ENCODE results near the gene LAMTOR2. TPM values are rescaled to one million over a fixed set of nuclear protein-coding genes. Genes with fewer than 3 reads are reported as not detected.
"Not testable (repeated sequence)": the region's sequence is repeated elsewhere in the genome, so short reads cannot be mapped to it uniquely, and the experiment has no call there.

The LAMTOR2 gene
- total RNA-seq, 1 donor from 2014 or later: 61.0 TPM

DNA sequence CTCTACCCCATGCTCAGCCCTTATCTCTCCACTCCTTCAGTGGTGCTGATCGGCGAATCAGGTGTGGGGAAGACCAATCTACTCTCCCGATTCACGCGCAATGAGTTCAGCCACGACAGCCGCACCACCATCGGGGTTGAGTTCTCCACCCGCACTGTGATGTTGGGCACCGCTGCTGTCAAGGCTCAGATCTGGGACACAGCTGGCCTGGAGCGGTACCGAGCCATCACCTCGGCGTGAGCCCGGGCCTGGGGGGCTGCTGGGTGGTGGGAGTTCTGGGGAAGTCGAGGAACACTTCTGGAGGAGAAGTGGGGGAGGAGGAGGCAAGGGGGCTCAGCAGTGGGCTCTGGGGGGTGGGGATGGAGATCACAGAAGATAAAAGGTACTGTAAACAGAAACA is 11.3 kb downstream of the LAMTOR2 start:
- no peak overlapping the region for H3K4me3 Mint-ChIP-seq (ENCODE audit: low read depth)
- no peaks in the 10 kb centered on the region for H3K9me3 Mint-ChIP-seq (ENCODE audit: low read depth)
- peak overlapping the region; percentile 16 for H3K27ac Mint-ChIP-seq
- no peaks in the 10 kb centered on the region for H3K27me3 Mint-ChIP-seq
- peaks cover 22% of the 10 kb centered on the region for H3K4me1 Mint-ChIP-seq (ENCODE audit: low read depth)
- DNase-seq (ENCODE audit: low spot score, unreplicated experiment): no peak
- TF ChIP-seq, protein P1, sequence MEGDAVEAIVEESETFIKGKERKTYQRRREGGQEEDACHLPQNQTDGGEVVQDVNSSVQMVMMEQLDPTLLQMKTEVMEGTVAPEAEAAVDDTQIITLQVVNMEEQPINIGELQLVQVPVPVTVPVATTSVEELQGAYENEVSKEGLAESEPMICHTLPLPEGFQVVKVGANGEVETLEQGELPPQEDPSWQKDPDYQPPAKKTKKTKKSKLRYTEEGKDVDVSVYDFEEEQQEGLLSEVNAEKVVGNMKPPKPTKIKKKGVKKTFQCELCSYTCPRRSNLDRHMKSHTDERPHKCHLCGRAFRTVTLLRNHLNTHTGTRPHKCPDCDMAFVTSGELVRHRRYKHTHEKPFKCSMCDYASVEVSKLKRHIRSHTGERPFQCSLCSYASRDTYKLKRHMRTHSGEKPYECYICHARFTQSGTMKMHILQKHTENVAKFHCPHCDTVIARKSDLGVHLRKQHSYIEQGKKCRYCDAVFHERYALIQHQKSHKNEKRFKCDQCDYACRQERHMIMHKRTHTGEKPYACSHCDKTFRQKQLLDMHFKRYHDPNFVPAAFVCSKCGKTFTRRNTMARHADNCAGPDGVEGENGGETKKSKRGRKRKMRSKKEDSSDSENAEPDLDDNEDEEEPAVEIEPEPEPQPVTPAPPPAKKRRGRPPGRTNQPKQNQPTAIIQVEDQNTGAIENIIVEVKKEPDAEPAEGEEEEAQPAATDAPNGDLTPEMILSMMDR (IDR thresholded peaks at IDR 0.05; ENCODE audit: unreplicated experiment): no peak
- peaks cover 6% of the 10 kb centered on the region for H3K36me3 Mint-ChIP-seq (ENCODE audit: insufficient read depth)

DNA sequence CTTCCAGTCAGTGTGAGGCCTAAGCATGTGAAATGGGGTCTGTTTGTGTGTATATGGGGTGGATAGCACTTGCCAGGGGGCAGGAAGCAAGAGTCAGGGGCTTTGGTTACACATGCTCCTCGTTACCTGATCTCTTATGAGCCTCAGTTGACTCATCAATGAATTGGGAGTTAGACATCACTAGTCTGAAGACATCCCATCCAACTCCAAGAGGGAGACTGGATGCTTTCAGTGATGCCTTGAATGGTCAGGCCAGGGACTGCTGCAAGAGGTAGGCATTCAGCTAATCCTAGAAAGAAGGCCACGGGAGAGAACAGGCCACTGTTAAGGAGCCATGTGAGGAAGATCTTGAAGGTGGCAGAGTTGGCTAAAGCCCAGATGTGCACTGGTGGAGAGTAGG is 12.7 kb downstream of the LAMTOR2 start:
- no peak overlapping the region for H3K4me3 Mint-ChIP-seq (ENCODE audit: low read depth)
- no peaks in the 10 kb centered on the region for H3K9me3 Mint-ChIP-seq (ENCODE audit: low read depth)
- H3K4me1 Mint-ChIP-seq (ENCODE audit: low read depth): peaks cover 8% of the 10 kb centered on the region
- no peak for DNase-seq (ENCODE audit: low spot score, unreplicated experiment)
- TF ChIP-seq, protein P1 (IDR thresholded peaks at IDR 0.05; ENCODE audit: unreplicated experiment): no peak
- H3K27ac Mint-ChIP-seq: no peak overlapping the region
- no peaks in the 10 kb centered on the region for H3K27me3 Mint-ChIP-seq
- peaks cover 7% of the 10 kb centered on the region for H3K36me3 Mint-ChIP-seq (ENCODE audit: insufficient read depth)

DNA sequence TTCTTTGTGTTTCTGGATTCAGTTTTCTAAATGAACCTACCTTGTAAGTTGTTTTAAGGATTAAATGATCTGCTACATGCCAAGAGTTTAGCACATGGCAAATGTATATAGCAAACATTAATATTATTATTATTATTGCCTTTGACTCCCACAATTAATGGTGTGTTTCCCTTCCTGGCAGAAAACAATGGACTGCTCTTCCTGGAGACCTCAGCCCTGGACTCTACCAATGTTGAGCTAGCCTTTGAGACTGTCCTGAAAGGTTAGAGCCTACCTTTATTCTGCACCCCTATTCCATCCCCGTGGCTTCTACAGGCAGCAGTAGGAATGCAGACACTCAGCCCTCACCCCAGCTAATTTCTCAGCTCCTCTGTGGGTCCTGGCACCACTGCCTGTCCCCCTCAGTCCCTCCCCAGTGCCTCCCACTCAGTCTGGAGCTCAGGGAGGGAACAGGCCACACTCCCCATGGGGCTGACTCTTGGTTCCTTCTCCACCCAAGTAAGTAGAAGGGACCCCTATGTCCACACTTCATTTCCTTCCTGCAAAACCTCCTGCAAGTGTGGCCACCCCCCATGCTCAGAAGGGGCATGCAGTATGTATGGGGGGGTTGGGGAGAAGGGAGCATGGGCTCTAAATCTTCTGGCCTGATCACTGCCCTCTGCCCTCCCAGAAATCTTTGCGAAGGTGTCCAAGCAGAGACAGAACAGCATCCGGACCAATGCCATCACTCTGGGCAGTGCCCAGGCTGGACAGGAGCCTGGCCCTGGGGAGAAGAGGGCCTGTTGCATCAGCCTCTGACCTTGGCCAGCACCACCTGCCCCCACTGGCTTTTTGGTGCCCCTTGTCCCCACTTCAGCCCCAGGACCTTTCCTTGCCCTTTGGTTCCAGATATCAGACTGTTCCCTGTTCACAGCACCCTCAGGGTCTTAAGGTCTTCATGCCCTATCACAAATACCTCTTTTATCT is 15.2 kb downstream of the LAMTOR2 start:
- H3K4me1 Mint-ChIP-seq (ENCODE audit: low read depth): peaks cover 16% of the 10 kb centered on the region
- H3K27me3 Mint-ChIP-seq: no peaks in the 10 kb centered on the region
- no peak overlapping the region for H3K4me3 Mint-ChIP-seq (ENCODE audit: low read depth)
- TF ChIP-seq, protein P1 (IDR thresholded peaks at IDR 0.05; ENCODE audit: unreplicated experiment): no peak
- H3K36me3 Mint-ChIP-seq (ENCODE audit: insufficient read depth): peaks cover 9% of the 10 kb centered on the region
- H3K27ac Mint-ChIP-seq: peak overlapping the region; percentile 56
- DNase-seq (ENCODE audit: low spot score, unreplicated experiment): no peak
- H3K9me3 Mint-ChIP-seq (ENCODE audit: low read depth): no peaks in the 10 kb centered on the region

DNA sequence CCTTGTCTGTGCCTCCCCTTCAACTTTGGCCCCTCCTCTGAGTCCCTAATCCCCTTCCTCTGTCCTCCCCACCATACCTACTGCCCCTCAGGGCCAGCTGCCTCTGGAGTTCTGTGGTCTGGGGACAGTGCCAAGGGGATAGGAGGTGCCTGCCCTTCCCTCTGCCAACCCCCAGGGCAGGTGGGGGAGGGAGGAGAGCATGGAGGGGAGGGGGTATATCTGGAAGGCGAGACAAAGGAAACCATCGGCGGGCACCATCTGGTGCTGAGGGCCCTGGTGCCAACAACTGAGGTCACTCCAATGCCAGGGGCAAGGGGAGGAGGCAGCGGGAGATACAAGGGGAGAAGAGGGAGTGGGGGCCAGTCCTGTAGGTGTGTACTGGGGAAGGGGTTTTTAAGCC is 16.0 kb downstream of the LAMTOR2 start:
- DNase-seq (ENCODE audit: low spot score, unreplicated experiment): no peak
- TF ChIP-seq, protein P1 (IDR thresholded peaks at IDR 0.05; ENCODE audit: unreplicated experiment): no peak
- peaks cover 14% of the 10 kb centered on the region for H3K36me3 Mint-ChIP-seq (ENCODE audit: insufficient read depth)
- H3K4me3 Mint-ChIP-seq (ENCODE audit: low read depth): no peak overlapping the region
- H3K27ac Mint-ChIP-seq: peak overlapping the region; percentile 56
- H3K4me1 Mint-ChIP-seq (ENCODE audit: low read depth): peaks cover 19% of the 10 kb centered on the region
- H3K9me3 Mint-ChIP-seq (ENCODE audit: low read depth): no peaks in the 10 kb centered on the region
- no peaks in the 10 kb centered on the region for H3K27me3 Mint-ChIP-seq

DNA sequence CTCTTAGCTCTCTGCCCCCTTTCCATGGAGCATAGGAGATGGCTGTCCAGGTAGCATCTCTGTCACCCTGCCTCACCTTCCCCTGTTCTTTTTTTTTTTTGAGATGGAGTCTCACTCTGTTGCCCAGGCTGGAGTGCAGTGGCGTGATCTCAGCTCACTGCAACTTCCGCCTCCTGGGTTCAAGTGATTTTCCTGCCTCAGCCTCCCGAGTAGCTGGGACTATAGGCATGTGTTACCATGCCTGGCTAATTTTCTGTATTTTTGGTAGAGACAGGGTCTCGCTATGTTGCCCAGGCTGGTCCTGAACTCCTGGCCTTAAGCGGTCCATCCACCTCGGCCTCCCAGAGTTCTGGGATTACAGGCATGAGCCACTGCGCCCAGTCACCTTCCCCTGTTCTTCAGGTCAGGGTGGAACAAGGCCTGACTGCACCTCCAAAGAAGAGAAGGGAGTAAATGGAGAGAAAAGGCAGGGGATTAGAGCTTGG is 16.8 kb downstream of the LAMTOR2 start:
- not testable (repeated sequence) for DNase-seq (ENCODE audit: low spot score, unreplicated experiment); H3K27me3 Mint-ChIP-seq; H3K9me3 Mint-ChIP-seq (ENCODE audit: low read depth); H3K4me3 Mint-ChIP-seq (ENCODE audit: low read depth)
- peaks cover 15% of the 10 kb centered on the region for H3K36me3 Mint-ChIP-seq (ENCODE audit: insufficient read depth)
- peak overlapping the region; percentile 73 for H3K27ac Mint-ChIP-seq
- H3K4me1 Mint-ChIP-seq (ENCODE audit: low read depth): peaks cover 26% of the 10 kb centered on the region

All from progenitor cell of endocrine pancreas (in vitro differentiated cells).